Ovary (tissue), 3 donors: ENCODE data around the gene PLCB3.

ENCODE experiments used
- CTCF ChIP-seq, 3 donors: fragments of 450-650 bp in 2 of 3; fragments of 200-600 bp in 1 of 3; IDR thresholded peaks; one replicate each; pipeline versions ENCODE4 v1.5.1 to v1.8.0; 2016 to 2022; ENCODE audit warnings: antibody characterized with exemption in 3 of 3, mild to moderate bottlenecking in 1 of 3
- EP300 ChIP-seq: sonication (generic); formaldehyde crosslinking; IDR thresholded peaks from one replicate; pipeline ENCODE4 v1.6.1; 2017; ENCODE audit warnings: antibody characterized with exemption
- donor health status: DM: no; HTN: no; CAD: no.

- TF ChIP-seq EP300 (no peak), CTCF (IDR thresholded peaks at IDR 0.05) (no peak)
Observed at GRCh38 chr11:64250415-64251015, 815 bp upstream of the PLCB3 start.
